Lower leg skin (tissue), 3 donors: ENCODE data around the gene APBA1.

ENCODE experiments used
- POLR2A ChIP-seq, 2 donors: fragments of 450-650 bp; IDR thresholded peaks; one replicate each; pipeline ENCODE4 v1.6.1; 2016 to 2017; ENCODE audit warnings: antibody characterized with exemption in 2 of 2, mild to moderate bottlenecking in 1 of 2, moderate library complexity in 1 of 2
- TF ChIP-seq, protein P1 (sequence below), 3 donors: fragments of 450-650 bp; IDR thresholded peaks; one replicate each; pipeline ENCODE4 v1.5.1; 2016; ENCODE audit warnings: antibody characterized with exemption in 3 of 3, mild to moderate bottlenecking in 3 of 3, moderate library complexity in 2 of 3

DNA sequence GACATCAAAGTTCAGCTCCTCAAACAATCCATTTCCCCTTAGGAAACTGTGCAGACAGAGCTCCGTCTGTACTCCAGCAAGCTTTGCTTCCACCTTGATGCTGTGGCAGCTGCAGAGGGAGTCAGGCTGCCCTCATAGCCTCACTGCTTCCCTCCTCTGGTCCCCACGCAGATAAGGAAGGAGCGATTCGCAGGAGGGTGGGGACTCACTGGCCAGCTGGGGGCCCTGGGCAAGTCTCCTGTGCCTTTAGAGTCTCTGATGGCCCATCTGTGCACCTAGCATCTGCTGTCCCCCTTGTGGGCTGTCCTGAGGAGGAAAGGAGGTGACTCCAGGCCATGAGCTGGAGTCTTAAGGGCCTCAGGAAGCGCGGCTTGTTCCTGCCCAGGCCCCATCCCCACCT is 225.7 kb downstream of the APBA1 start:
- TF ChIP-seq, protein P1, sequence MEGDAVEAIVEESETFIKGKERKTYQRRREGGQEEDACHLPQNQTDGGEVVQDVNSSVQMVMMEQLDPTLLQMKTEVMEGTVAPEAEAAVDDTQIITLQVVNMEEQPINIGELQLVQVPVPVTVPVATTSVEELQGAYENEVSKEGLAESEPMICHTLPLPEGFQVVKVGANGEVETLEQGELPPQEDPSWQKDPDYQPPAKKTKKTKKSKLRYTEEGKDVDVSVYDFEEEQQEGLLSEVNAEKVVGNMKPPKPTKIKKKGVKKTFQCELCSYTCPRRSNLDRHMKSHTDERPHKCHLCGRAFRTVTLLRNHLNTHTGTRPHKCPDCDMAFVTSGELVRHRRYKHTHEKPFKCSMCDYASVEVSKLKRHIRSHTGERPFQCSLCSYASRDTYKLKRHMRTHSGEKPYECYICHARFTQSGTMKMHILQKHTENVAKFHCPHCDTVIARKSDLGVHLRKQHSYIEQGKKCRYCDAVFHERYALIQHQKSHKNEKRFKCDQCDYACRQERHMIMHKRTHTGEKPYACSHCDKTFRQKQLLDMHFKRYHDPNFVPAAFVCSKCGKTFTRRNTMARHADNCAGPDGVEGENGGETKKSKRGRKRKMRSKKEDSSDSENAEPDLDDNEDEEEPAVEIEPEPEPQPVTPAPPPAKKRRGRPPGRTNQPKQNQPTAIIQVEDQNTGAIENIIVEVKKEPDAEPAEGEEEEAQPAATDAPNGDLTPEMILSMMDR (IDR thresholded peaks at IDR 0.05) = no peak
- no peak for TF ChIP-seq POLR2A (IDR thresholded peaks at IDR 0.05)
